Peyer's patch (tissue), 4 donors: ENCODE measurements around the gene TCEANC2.

Experiments used
- CTCF ChIP-seq, 6 experiments: fragments of 450-650 bp in 4 of 6; fragments of 200-600 bp in 2 of 6; sonication (generic) in 1 of 6; IDR thresholded peaks; one replicate each; pipeline ENCODE4 v1.5.1; 2017 to 2019; ENCODE audit warnings: antibody characterized with exemption in 6 of 6, mild to moderate bottlenecking in 3 of 6, moderate library complexity in 1 of 6
- POLR2A ChIP-seq, 2 donors: fragments of 450-650 bp; IDR thresholded peaks; one replicate each; pipeline ENCODE4 v1.5.1; 2017; ENCODE audit warnings: antibody characterized with exemption in 2 of 2, mild to moderate bottlenecking in 2 of 2, moderate library complexity in 2 of 2

GRCh38 chr1:54024358-54024757 is 29.1 kb upstream of the TCEANC2 start:
- TF ChIP-seq CTCF (IDR thresholded peaks at IDR 0.05), result no peak
- TF ChIP-seq POLR2A (IDR thresholded peaks at IDR 0.05), result no peak
